Mammary epithelial cell (primary cell): Measurements from ENCODE around the gene NCKAP5L.

Experiments
- CTCF ChIP-seq, 2 donors: IDR thresholded peaks in 1 of 2; conservative IDR thresholded peaks in 1 of 2; 2 replicates each; pipeline ENCODE4 v1.5.1; 2011 to 2012; ENCODE audit warnings: inconsistent platforms in 2 of 2, low read length in 2 of 2, mild to moderate bottlenecking in 2 of 2, control low read depth in 1 of 2, low read depth in 1 of 2; ENCODE audit not compliant: insufficient read depth in 1 of 2; ENCODE audit errors: extremely low read depth in 1 of 2
- EZH2 ChIP-seq: IDR thresholded peaks from 2 replicates; pipeline ENCODE4 v1.6.1; 2012; ENCODE audit warnings: low read length, inconsistent platforms, borderline replicate concordance

GRCh38 chr12:49787672-49788071 lies 40.5 kb downstream of the NCKAP5L start:
- TF ChIP-seq CTCF (conservative IDR thresholded peaks at IDR 0.05 in 1 of 2, IDR thresholded peaks at IDR 0.05 in 1 of 2; ENCODE audit: extremely low read depth in 1 of 2, insufficient read depth in 1 of 2, low read depth in 1 of 2, low read length in 2 of 2) (no peak), EZH2 (no peak)
